ENCODE measurements around the gene TOLLIP.

The TOLLIP gene

DNA sequence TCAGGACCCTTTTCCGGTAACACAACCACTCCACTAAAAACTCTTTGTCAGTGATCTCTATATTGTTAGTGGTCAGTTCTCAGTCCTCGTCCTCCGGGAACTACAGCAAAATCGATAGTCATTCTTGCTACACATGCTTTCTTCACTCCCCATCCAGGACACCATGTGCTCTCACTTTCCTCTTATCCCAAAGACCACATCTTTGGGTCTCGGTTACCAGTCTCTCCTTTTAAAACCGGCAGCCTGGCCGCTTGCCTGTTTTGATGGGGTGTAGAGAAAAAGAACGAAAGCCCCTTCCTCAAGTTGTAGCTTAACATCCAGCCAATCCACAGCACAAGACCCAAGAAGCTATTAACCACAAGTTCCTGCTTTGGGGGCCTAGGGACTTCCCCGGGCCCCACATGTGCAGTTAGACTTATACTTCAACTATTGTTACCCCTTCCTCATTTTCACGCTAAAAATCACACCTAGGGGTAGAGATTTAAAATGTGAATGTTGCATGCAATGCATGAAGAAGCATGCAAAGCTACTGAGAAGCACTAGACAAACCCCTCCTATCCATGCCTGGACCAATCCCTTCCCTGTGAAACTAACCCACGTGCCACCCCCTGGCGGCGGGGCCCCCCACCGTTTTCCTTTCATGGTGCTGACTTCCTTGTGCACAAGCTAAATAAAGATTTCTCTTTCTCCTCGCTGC lies 1.5 kb upstream of the TOLLIP start:
- DNase-seq = no peak

DNA sequence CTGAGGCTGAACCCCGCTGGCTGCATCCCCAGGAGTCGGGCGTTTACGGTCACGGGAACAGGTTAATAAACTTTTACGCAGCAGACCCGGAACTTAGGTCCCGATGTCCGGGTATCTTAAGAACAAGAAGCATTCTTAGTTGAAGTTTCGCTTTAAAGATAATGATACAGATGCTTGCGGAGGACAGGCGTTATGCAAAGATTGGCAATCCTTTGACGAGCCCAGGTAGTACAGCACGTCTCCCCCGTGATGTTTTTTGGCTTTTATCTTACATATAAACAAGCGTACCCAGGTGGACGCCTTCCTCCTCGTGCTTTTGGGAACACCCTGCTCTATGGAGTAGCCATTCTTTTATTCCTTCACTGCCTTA lies 871 bp upstream of the TOLLIP start:
- DNase-seq = no peak

DNA sequence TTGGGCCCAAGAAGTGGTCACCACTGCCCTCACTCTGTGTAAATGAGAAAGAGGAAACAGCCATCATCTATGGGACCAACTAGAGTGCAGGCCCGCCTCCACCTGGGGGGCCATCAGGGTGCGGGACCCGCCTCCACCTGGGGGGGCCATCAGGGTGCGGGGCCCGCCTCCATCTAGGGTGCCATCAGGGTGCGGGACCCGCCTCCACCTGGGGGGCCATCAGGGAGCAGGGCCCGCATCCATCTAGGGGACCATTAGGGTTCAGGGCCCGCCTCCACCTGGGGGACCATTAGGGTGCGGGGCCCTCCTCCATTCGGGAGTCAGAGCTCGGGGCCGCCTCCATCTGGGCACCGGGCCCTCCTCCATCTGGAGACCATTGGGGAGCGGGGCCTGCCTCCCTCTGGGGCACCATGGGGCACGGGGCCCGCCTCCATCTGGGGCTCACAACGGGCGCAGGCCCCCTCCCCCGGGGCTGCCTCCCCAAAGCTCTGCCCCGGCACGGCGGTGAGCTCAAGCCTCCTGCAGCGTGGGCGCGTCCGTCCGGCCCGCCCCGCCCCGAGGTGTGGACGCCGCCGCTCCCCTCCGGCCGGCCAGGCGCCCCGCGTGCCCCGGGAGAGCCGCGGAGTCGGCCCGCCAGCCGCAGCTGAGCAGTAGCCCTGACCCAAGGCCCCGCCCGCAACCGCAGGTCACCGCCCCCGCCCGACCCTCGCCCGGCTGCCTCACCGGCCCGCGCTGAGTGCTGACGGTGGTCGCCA lies 512 bp downstream of the TOLLIP start:
- DNase-seq = no peak

DNA sequence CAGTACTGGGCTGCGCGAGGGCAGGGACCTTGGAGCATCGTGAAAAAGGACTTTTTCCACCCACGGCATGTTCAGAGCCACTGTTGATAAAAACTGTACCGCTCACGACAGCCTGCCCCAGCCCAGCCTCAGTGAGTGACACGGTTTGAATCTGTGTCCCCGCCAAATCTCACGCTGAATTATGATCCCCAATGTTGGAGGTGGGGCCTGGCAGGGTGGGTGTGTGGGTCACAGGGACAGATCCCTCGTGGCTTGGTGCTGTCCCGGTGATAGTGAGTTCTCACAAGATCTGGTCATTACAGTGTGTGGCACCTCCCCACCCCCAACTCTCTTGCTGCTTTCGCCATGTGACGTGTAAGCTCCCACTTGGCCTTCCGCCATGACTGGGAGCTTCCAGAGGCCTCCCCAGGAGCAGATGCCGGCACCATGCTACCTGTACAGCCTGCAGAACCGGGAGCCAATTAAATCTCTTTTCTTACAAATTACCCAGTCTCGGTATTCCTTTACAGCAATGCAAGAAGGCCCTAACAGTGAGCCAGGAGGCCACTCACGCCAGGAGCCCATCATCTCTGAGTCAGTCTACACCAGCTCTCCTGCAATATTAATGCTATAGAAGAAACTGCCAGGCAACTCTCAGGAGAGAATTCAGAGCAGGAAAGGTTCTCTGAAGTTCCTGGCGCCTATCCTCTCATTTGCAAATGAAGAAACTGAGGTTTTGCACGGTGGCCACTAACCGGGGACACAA lies 1.3 kb downstream of the TOLLIP start:
- DNase-seq = no peak

DNA sequence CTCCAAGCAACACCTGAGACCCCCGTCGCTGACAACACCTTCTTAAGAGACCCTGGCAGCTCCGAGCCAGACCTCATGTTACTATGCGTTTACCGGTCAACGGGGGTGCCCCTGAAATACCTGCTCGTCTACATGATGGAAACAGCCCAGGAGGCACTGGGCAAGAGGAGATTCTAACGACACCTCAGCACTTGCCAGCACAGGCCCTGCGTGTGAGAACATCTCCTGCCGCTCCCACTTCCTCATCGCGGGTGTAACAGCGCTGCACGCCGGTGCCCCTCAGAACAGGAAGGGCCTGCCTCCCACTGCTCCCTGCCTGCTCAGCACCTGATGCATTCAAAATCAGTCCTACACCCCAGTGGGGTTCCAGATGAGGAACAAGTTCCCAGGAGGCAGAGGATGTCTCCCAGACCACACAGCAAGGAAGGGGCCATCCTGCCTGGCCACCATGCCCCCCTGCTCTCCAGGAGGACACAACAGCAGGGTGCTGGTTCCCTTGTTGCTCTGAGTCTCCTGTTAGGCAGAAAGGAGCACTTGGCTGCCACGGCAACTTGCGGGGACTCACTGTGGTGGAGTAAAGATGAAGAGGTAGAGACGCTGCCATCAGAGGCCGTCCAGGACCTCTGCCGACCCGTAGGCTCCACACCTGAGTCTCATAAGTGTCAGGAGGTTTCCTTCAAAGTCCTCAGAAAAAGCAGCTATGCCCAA lies 2.1 kb downstream of the TOLLIP start:
- DNase-seq = no peak

DNA sequence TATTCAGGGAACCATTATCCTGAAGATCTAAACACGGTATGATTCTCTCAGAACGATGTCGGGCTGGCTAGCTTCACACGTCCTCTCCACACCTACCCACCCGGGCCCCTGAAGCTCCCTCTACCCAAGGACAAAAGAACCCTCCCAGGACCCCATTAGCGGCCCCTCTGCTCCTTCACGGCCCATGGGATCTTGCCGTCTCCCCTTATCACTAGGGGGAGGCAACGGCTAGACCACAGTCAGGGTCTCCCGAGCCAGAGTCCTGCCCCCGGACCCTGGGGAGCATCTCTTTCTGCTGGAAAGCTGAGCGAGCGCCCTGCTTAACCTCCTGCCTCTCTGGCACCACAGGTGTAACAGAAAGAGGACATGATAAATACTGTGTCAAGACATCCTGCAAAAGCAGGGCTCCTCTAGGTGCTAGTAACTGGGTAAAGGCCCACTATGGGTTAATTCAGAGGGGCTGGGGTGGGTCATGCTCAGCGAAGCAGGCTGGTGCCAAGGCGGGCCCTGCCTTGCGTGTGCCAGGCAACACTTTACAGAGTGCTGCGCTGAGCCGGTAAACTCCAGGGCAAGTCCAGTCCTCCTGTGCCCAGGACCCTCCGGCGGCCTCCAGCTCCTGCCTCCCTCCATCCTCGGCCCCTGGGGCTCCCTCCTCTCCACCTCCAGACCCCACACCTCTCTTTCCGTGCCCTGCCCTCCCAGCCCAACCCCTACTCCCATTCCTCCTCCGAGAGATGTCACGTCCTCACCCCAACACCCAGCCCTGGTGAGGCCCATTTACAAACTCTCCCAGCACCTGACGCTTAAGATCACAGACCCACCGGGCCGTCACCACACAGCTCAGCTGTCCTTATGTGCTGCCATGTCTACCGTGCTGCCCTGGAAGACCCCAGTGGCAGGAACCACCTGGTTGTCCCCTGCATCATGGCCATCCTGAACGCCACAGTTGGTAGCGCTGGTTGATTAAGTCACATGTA lies 3.0 kb downstream of the TOLLIP start:
- DNase-seq = no peak

DNA sequence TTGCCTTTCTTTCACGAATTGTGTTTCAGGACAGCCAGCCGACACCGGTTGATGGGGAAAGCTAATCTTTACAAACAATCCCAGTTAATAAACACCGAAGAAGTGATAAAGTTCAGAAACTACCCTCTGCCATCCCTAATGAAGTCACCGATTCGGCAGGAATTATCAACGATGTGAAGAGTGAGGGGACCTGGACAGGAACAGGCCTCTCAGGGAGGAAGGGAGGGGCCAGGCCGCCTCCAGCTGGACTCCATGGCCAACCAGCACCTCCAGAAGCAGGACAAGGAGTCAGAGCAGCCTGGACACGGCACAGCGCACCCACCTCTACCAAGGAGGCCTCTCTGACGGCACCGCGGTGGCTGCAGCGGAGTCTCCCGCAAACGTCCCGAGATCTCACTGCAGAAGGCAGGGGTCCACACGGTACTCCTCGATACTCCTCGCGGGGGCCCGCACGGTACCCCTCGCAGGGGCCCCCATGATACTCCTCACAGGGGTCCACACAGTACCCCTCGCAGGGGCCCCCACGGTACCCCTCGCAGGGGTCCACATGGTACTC lies 3.9 kb downstream of the TOLLIP start:
- no peak for DNase-seq

DNA sequence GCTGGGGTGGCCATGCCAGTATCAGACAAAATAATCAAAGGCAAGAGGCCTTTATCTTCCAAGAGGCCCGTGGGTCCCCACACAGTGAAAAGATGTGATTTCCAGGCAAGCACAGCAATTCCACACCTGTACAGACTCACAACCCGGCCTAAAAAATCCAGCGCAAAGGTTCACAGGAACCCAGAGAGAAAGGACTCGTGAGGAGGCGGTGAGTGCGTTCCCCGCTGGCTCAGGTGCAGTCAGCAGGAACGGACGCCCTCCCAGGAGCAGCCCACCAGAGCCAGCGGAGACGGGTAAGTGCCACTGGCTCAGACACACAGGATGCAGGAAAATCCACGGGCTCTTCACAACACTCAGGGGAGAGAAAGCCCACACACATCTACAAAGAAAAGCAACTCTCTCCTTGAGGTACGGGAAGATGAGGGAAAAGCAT lies 4.4 kb downstream of the TOLLIP start:
- DNase-seq = no peak

DNA sequence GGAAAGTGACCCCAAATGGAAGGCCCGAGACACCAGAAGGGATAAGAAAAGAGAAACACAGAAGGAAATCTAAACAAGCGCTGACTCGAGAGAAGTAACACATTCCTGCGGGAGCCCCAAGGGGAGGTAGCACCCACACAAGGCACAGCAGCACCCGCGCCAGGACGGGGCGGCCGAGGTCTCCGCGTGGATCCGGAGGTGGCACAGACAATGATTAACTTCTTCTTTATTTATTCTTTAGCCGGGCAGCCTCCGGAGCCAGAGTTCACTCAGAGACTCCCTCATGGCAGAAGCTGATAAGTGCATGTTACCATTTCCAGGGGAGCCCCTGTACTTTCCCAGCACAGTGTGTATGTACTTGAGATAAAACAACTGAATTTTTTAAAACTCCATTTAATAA lies 5.1 kb downstream of the TOLLIP start:
- no peak for DNase-seq

DNA sequence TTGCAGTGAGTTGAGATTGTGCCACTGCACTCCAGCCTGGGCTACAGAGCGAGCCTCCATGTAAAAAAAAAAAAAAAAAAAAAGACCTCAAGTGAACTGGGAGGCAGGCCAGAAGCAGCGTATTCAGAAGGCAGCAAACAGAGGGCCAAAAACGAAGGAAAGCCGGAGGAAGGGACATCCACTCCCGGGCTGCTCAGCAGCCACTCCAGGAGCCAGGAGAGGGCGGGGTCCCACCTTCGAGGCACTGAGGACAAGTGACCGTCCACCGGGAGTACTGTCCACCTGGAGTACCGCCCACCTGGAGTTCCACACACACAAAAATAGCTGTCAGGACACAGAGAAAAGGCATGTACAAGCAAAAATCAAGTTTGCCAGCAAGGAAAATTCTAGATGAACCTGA lies 5.5 kb downstream of the TOLLIP start:
- no peak for DNase-seq

DNA sequence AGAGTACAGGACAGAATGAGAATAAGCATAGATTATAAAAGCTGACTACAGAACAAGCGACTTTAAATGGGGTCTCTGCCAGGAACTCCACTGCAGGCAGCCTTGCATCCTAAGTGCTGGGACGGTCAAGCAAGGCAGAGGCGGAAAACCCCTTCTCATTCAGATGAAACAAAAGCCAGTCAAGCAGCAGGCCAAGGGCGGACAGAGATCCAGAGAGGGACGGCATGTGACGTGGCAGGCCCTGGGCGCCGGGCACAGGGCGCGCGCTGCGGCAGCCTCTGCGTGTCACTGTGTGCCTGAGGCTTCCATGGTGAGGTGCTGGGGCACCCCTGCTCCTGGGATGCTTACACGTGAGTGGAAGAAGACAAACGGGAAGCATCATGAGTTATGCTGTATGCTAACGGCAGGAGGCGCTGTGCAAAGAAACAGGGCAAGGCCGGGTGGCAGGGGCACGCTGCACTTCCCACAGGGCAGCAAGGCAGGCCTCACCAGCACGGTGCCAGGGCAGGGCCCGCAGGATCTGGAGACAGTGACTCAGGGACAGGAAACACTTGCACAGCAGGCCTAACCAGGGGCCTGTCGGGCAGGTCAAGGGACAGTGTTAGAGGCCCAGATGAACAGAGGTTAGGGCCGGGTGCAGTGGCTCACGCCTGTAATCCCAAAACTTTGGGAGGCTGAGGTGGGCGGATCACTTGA lies 6.2 kb downstream of the TOLLIP start:
- no peak for DNase-seq

DNA sequence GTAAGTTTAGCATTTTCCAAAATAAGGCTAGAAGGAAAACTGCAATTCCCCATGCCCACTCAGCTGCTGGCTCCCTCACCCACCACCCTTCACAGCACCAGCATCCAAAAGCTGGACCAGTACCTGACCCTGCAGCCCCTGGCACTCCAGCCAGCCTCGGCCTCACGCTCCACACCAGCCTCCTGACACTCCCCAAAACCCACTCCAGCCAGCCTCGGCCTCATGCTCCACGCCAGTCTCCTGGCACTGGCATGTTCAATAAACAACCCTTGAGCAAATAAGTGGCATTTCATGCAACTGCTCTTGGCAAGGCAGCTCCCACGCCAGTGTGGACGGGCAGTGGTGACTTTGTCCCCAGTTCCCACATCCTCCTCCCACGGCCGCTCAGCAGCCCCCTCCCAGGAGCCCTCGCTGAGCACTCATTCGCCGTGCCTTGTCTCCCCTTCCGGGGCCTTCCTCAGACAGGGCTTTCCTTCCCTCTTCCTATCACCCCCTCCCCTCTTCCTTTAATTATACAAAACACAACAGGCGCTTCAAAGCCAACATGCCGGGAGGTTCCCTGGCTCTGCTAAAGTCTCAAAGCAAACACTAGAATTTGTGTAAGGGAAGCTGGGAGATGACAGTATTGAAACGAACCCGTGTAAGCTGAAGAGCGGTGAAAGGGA lies 6.8 kb downstream of the TOLLIP start:
- DNase-seq = peak; percentile 53

DNA sequence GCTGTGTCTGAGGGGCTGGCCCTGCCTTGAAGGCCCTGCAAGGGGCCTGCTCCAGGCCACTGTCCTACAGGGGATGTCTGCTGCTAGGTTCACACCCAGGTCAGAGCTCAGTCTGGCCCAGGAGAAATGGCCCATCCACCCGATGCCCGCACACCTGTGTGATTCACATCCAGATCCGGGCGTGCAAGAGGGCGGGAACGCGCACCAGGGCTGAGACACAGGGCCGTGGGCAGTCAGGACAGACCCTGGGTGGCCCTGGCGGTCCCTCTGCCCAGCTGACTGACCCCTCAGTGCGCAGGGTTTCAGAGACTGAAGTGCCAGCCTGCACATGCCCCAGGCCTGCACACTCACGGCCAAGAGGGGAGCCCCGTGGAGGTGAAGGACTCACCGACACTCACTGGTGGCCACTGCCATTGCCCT lies 7.4 kb downstream of the TOLLIP start:
- DNase-seq = no peak

DNA sequence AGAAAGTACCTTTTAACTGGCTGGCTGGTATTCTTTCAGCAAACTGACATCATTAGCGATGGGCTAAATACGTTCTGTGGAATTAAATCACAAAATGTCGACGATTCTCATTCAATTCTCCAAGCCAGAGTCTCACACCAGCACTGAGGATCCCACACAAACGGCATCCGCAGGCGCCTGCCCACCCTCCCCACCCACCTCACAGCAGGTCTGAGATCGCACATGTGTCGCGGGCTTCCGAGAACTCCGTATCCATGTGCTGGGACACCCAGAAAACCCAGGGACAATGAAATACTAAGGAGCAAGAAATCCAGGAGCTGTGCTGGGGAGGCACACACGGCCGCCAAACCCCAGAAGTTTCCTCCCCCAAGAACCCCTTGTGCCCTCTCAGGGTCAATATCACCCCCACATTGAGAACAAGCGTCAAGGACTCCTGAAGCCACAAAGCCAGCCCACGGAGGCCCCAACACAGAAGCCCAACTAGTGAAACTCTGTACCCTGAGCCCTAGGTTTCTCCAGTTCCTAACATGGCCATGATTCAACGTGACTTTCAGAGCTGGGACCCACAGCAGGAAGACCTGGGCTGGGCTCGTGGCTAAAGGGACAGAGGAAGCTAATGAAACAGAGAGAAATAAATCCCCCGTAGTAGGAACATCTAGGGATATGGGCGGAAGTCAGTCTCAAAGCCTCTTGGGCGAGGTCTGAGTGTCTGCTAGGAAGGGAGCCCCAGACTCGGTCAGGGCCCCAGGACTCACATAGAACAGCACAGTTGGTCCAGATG lies 8.0 kb downstream of the TOLLIP start:
- DNase-seq = no peak

DNA sequence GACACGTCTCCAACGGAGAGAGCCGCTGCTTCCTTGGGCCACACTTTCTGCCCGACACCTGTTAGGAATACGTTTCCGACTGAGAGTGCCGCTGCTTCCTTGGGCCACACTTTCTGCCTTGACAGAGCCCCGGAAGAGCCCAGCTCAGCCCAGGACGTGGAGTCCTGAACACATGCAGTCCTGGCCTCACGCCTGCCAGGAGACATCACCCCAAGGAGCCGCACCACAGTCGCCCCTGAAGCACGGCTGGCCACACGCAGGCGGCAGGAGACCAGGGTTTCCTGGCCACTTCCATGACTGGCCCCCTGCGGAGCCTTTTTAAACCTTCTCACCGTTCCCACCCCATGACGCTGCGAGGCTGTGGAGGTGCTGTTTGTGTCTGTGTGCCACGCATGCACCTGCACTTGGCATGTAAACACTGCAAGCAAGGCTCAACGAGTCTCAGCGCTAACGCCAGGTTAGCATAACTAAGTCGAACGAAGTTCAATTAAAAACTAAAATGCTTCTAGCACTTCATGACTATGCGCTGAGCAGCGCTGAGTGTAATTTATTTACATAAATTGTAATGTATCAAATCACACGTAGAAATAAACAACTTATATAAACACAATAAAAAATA lies 8.8 kb downstream of the TOLLIP start:
- no peak for DNase-seq

DNA sequence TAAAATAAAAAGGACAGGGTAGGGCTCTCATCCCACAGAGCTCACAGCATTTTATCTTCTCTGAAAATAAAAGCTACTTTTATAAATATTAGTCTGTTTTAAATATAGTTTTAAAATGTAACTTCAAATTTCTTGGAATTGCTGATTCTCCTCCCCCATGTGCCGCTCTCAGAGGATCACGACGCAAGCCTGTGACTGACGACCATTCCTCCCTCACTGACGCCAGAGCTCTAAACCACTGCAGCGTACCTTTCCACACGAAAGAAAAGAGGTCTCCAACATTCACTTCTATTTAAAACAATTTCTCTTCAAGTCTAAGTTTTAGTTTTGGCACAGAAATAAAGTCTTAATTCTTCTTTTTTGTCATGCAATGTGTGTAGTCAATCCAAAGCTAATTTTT lies 9.3 kb downstream of the TOLLIP start:
- DNase-seq = no peak

DNA sequence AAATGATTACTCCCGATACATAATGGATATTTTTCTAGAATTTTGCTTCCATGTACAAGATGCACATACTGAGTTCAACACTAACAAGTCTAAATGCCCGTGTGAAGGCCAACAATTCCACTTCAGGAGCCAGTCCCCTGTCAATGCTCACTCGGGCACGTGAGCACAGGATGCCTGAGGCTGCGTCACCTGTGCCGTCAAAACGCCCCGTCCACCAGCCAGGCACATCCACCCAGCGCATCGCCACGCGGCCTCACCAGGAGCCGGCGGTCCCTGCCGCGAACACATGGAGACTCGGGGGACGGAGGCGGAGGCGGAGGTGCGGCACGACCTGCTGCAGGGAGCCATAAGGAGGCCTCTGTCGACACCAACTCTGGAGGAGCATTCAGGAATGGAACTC lies 9.8 kb downstream of the TOLLIP start:
- no peak for DNase-seq

DNA sequence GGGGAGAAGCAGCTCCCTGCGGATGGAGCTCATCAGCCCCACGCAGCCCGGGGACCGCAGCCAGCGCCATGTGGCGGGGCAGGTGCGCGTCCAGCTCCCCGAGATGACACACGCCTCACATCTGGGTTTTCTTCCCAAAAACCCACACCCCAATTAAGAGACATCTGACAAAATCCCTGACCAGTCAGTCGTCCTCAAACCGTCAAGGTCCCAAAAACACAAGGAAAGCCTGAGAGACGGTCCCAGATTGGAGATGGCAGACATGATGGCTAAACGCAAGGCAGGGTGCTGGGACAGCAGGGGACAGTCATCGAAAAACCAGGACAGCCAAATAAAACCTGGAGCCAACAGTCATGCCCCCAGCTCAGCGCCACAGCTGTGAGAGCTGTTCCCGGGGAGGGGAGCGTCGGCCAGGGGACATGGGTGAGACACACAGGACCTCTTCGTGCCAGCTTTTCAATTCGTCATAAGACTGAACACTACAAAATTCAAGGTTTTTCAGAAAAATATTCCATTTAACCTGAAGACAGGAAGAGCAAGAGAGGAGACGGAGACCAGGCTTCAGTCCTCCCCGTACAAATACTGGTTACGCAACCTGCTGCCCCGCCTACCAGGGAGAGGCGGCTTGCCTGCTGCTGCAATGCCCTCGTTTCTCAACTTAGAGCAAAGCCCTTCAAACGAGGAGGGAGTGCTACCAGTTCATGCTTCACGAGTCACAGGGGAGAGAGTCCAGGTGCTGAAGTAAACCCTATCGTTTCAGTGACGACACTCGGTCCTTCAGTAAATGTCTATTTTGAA lies 10.5 kb downstream of the TOLLIP start:
- DNase-seq = peak; percentile 55
